Activated CD4-positive, alpha-beta T cell treated with anti-CD3 and anti-CD28 coated beads, Interleukin-2, amount 50 U/mL, for 1 hour (primary cell): ENCODE data around the gene CTNND1.
"Not testable (repeated sequence)": the region's sequence is repeated elsewhere in the genome, so short reads cannot be mapped to it uniquely, and the experiment has no call there.

ENCODE experiments used
- DNase-seq: peaks from one replicate; pipeline ENCODE4 v3.0.0-alpha.2; 2020

Gene CTNND1

GRCh38 chr11:57761301-57762234 lies at the start of gene CTNND1:
TSS of gene CTNND1 (plus strand) at chr11:57761802. CDS start at chr11:57791479, 29,677 bp downstream.
- DNase-seq = no peak

- DNase-seq = peak; percentile 87
Measured at GRCh38 chr11:57712256-57713150, 49.1 kb upstream of the CTNND1 start, which contains the start of gene TMX2. TSS of gene TMX2 (plus strand) at chr11:57712593. CDS start at chr11:57712619, 26 bp downstream.

GRCh38 chr11:57713835-57714234 lies 47.8 kb upstream of the CTNND1 start:
- DNase-seq = no peak

GRCh38 chr11:57716726-57717125 lies 44.9 kb upstream of the CTNND1 start:
- DNase-seq = not testable (repeated sequence)

GRCh38 chr11:57727185-57727584 lies 34.4 kb upstream of the CTNND1 start:
- DNase-seq = no peak

GRCh38 chr11:57728829-57729228 lies 32.8 kb upstream of the CTNND1 start:
- DNase-seq = no peak

GRCh38 chr11:57729479-57729878 lies 32.1 kb upstream of the CTNND1 start:
- no peak for DNase-seq

GRCh38 chr11:57732661-57733060 lies 28.9 kb upstream of the CTNND1 start:
- DNase-seq = no peak

- DNase-seq = no peak
Measured at GRCh38 chr11:57735619-57736298, 25.8 kb upstream of the CTNND1 start.

- DNase-seq = peak; percentile 90
Measured at GRCh38 chr11:57741132-57742086, 20.2 kb upstream of the CTNND1 start, which contains the start of gene SELENOH. TSS of gene SELENOH (plus strand) at chr11:57741491. CDS start at chr11:57741596, 105 bp downstream.

- DNase-seq = no peak
Measured at GRCh38 chr11:57742087-57742452, 19.5 kb upstream of the CTNND1 start.

GRCh38 chr11:57744357-57744756 lies 17.2 kb upstream of the CTNND1 start:
- no peak for DNase-seq

- DNase-seq = no peak
Measured at GRCh38 chr11:57745206-57745605, 16.4 kb upstream of the CTNND1 start.

GRCh38 chr11:57746920-57747319 lies 14.7 kb upstream of the CTNND1 start:
- DNase-seq = no peak

- no peak for DNase-seq
Measured at GRCh38 chr11:57751176-57751575, 10.4 kb upstream of the CTNND1 start.

- no peak for DNase-seq
Measured at GRCh38 chr11:57751676-57752253, 9.8 kb upstream of the CTNND1 start, which contains the start of gene BTBD18. TSS of gene BTBD18 (minus strand) at chr11:57751819. CDS start at chr11:57751188, 631 bp downstream.

GRCh38 chr11:57752954-57753353 lies 8.6 kb upstream of the CTNND1 start:
- DNase-seq = no peak

GRCh38 chr11:57758174-57758573 lies 3.4 kb upstream of the CTNND1 start:
- DNase-seq = no peak

GRCh38 chr11:57762235-57762861 lies 746 bp downstream of the CTNND1 start:
- DNase-seq = no peak

GRCh38 chr11:57763568-57763967 lies 2.0 kb downstream of the CTNND1 start:
- no peak for DNase-seq

- no peak for DNase-seq
Measured at GRCh38 chr11:57764021-57764420, 2.4 kb downstream of the CTNND1 start.
